SK-N-SH (cell line): ENCODE data around the gene CORO1A. TPM values are rescaled to one million over a fixed set of nuclear protein-coding genes. Genes with fewer than 3 reads are reported as not detected.

Source experiments
- CTCF ChIA-PET: fragments of 300-600, 350-600 bp; formaldehyde crosslinking; extraction: SDS; loops from one replicate; lab custom pipeline; 2021; lab: Yijun Ruan, JAX
- POLR2A ChIA-PET: fragments of 350-600 bp; sonication (Branson Sonifier 250); formaldehyde crosslinking; extraction: SDS; loops from one replicate; lab custom pipeline; 2020; ENCODE audit warnings: antibody characterized with exemption, inconsistent platforms; lab: Yijun Ruan, JAX
- DNase-seq: peaks from one replicate; pipeline ENCODE4 v3.0.0; 2012
- H2AFZ ChIP-seq: fragments of 200-600 bp; sonication (generic); 2 replicates; pipeline ENCODE4 v1.8.1; 2016; ENCODE audit warnings: antibody characterized with exemption, mild to moderate bottlenecking, low read depth
- H3F3A ChIP-seq: fragments of 200-600 bp; sonication (generic); replicated peaks from 2 replicates; pipeline ENCODE3; 2016; ENCODE audit warnings: antibody characterized with exemption, mild to moderate bottlenecking; ENCODE audit not compliant: insufficient read depth
- H3K27ac ChIP-seq, 2 experiments: fragments of 200-500 bp in 1 of 2; fragments of 200-600 bp in 1 of 2; sonication (Bioruptor generic) in 1 of 2; sonication (generic), shearing (Covaris generic) in 1 of 2; 2 replicates each; pipeline versions ENCODE4 v1.5.1 to v1.6.1; 2014 to 2016; ENCODE audit warnings: low read depth in 2 of 2, inconsistent platforms in 1 of 2, low read length in 1 of 2, mild to moderate bottlenecking in 1 of 2, mixed read lengths in 1 of 2
- H3K27me3 ChIP-seq: fragments of 200-600 bp; sonication (generic), shearing (Covaris generic); 2 replicates; pipeline ENCODE4 v1.6.1; 2016; ENCODE audit warnings: mixed run types; ENCODE audit not compliant: insufficient read depth
- H3K36me3 ChIP-seq, 2 experiments: fragments of 200-500 bp in 1 of 2; fragments of 200-600 bp in 1 of 2; sonication (Bioruptor generic) in 1 of 2; sonication (generic) in 1 of 2; replicated peaks in 1 of 2; 2 replicates each; pipeline versions ENCODE3 to v1.5.1; 2014 to 2016; ENCODE audit warnings: low read length in 1 of 2, mild to moderate bottlenecking in 1 of 2; ENCODE audit not compliant: insufficient read depth in 2 of 2, control insufficient read depth in 1 of 2
- H3K4me1 ChIP-seq, 2 experiments: fragments of 200-500 bp in 1 of 2; fragments of 200-600 bp in 1 of 2; sonication (Bioruptor generic) in 1 of 2; sonication (generic), shearing (Covaris generic) in 1 of 2; 2 replicates each; pipeline versions ENCODE4 v1.5.1 to v1.6.1; 2014 to 2016; ENCODE audit warnings: low read depth in 1 of 2, low read length in 1 of 2, mixed run types in 1 of 2; ENCODE audit not compliant: insufficient read depth in 2 of 2, control insufficient read depth in 1 of 2
- H3K4me2 ChIP-seq: fragments of 200-600 bp; sonication (generic), shearing (Covaris generic); 2 replicates; pipeline ENCODE4 v1.6.1; 2017; ENCODE audit warnings: mixed run types
- H3K4me3 ChIP-seq, 2 experiments: fragments of 200-500 bp in 1 of 2; fragments of 200-600 bp in 1 of 2; sonication (Bioruptor generic) in 1 of 2; sonication (generic), shearing (Covaris generic) in 1 of 2; 2 replicates each; pipeline versions ENCODE4 v1.5.1 to v1.8.1; 2014 to 2016; ENCODE audit warnings: low read depth in 2 of 2, inconsistent platforms in 1 of 2, low read length in 1 of 2, mild to moderate bottlenecking in 1 of 2, mixed read lengths in 1 of 2, moderate library complexity in 1 of 2
- H3K79me2 ChIP-seq: fragments of 200-600 bp; sonication (generic); 2 replicates; pipeline ENCODE4 v1.8.1; 2017; ENCODE audit warnings: mild to moderate bottlenecking; ENCODE audit not compliant: insufficient read depth
- H3K9ac ChIP-seq: fragments of 200-600 bp; sonication (generic); 2 replicates; pipeline ENCODE4 v1.6.1; 2017; ENCODE audit warnings: mixed run types
- H3K9me2 ChIP-seq: fragments of 200-600 bp; sonication (generic); 2 replicates; pipeline ENCODE4 v1.6.1; 2017; ENCODE audit warnings: mixed run types
- H3K9me3 ChIP-seq: fragments of 200-600 bp; sonication (generic); 2 replicates; pipeline ENCODE4 v1.6.1; 2017; ENCODE audit warnings: mixed run types, mild to moderate bottlenecking, moderate library complexity
- H4K20me1 ChIP-seq: fragments of 200-600 bp; sonication (generic); 2 replicates; pipeline ENCODE4 v1.6.1; 2017; ENCODE audit warnings: mild to moderate bottlenecking, mixed run types; ENCODE audit not compliant: insufficient read depth
- CHD2 ChIP-seq: fragments of 150-350 bp; IDR thresholded peaks from 2 replicates; pipeline ENCODE4 v1.6.1; 2018; ENCODE audit warnings: low read length; ENCODE audit not compliant: partially characterized antibody
- CTCF ChIP-seq: fragments of 200-600 bp; sonication (generic); IDR thresholded peaks from 2 replicates; pipeline ENCODE4 v1.6.1; 2017; ENCODE audit warnings: antibody characterized with exemption, mild to moderate bottlenecking, moderate library complexity
- ELF1 ChIP-seq: IDR thresholded peaks from 2 replicates; pipeline ENCODE4 v1.4.0; 2012
- GABPA ChIP-seq: IDR thresholded peaks from 2 replicates; pipeline ENCODE4 v1.4.0; 2012; ENCODE audit warnings: low read depth, mild to moderate bottlenecking
- JUND ChIP-seq: IDR thresholded peaks from 2 replicates; pipeline ENCODE4 v1.4.0; 2012
- MAX ChIP-seq: IDR thresholded peaks from 2 replicates; pipeline ENCODE4 v1.4.0; 2012; ENCODE audit warnings: low read depth
- MXI1 ChIP-seq: IDR thresholded peaks from 2 replicates; pipeline ENCODE4 v1.6.1; 2012; ENCODE audit warnings: mild to moderate bottlenecking, low read depth, low read length, improper control_type of control experiment
- NRF1 ChIP-seq: IDR thresholded peaks from 2 replicates; pipeline ENCODE4 v1.6.1; 2012; ENCODE audit warnings: low read depth, mild to moderate bottlenecking, low read length
- RCOR1 ChIP-seq: fragments of 150-350 bp; IDR thresholded peaks from 2 replicates; pipeline ENCODE4 v1.6.1; 2017; ENCODE audit warnings: antibody characterized with exemption, low read length
- REST ChIP-seq: IDR thresholded peaks from 2 replicates; pipeline ENCODE4 v1.6.1; 2012; ENCODE audit warnings: mild to moderate bottlenecking, low read depth, low read length, moderate library complexity
- RFX5 ChIP-seq: IDR thresholded peaks from 2 replicates; pipeline ENCODE4 v1.6.1; 2012; ENCODE audit warnings: mild to moderate bottlenecking, improper control_type of control experiment, low read length
- RXRA ChIP-seq: IDR thresholded peaks from 2 replicates; pipeline ENCODE4 v1.4.0; 2012; ENCODE audit warnings: low read depth, mild to moderate bottlenecking, borderline replicate concordance
- SIN3A ChIP-seq: IDR thresholded peaks from 2 replicates; pipeline ENCODE4 v1.6.1; 2012; ENCODE audit warnings: low read depth, mild to moderate bottlenecking, low read length, moderate library complexity, borderline replicate concordance
- SMC3 ChIP-seq: IDR thresholded peaks from 2 replicates; pipeline ENCODE4 v1.6.1; 2012; ENCODE audit warnings: low read depth, low read length, improper control_type of control experiment
- TAF1 ChIP-seq: IDR thresholded peaks from 2 replicates; pipeline ENCODE4 v1.6.1; 2012; ENCODE audit warnings: low read depth, mild to moderate bottlenecking, low read length, moderate library complexity, borderline replicate concordance
- TCF12 ChIP-seq: IDR thresholded peaks from 2 replicates; pipeline ENCODE4 v1.4.0; 2012
- TEAD4 ChIP-seq: IDR thresholded peaks from 2 replicates; pipeline ENCODE4 v1.4.0; 2012; ENCODE audit warnings: mild to moderate bottlenecking, borderline replicate concordance; ENCODE audit not compliant: insufficient read depth
- USF1 ChIP-seq: IDR thresholded peaks from 2 replicates; pipeline ENCODE4 v1.4.0; 2012; ENCODE audit warnings: low read depth, borderline replicate concordance
- YY1 ChIP-seq: IDR thresholded peaks from 2 replicates; pipeline ENCODE4 v1.4.0; 2012; ENCODE audit warnings: low read depth, mild to moderate bottlenecking
- WGBS: methylation state at CpG from one replicate; pipeline ENCODE4 v1.1.6; 2017; ENCODE audit warnings: low lambda C conversion rate; 5-methylcytosine and 5-hydroxymethylcytosine counted together
- polyA plus RNA-seq, 3 experiments: library from polyadenylated mRNA; depleted of rRNA; stranded (reverse); fragments of >200 nt; gene quantifications; 2 replicates each; pipeline ENCODE4 v1.2.3, GENCODE V29; 2012

CORO1A gene
- polyA plus RNA-seq, 1 of the 3 experiments (the other 2 are of a cell fraction): 13.5 TPM

GRCh38 chr16:30180741-30181140, 2.7 kb upstream of the CORO1A start:
- H3K4me1 ChIP-seq: peaks cover 0 to 23% of the 10 kb centered on the region in 2 experiments; a peak in 1 of 4 replicates
- no peaks in the 10 kb centered on the region for H3K9me2 ChIP-seq
- no peak for DNase-seq
- H3K4me2 ChIP-seq: no peak overlapping the region
- TF ChIP-seq TEAD4 (no peak), CTCF (no peak), SMC3 (no peak), REST (no peak), RFX5 (no peak), RXRA (no peak), NRF1 (no peak), CHD2 (no peak), MXI1 (no peak), MAX (no peak), SIN3A (no peak), YY1 (no peak), USF1 (no peak), JUND (no peak), TCF12 (no peak), GABPA (no peak), RCOR1 (no peak), ELF1 (no peak), TAF1 (no peak)
- TF ChIP-seq, all 33 proteins: peak for 0
- Histone ChIP-seq H3K27ac (no peak overlapping the region), H3F3A (peaks cover 4% of the 10 kb centered on the region), H3K9me3 (no peaks in the 10 kb centered on the region), H3K4me3 (no peak overlapping the region), H3K27me3 (no peaks in the 10 kb centered on the region), H3K36me3 (no peaks in the 10 kb centered on the region), H4K20me1 (no peaks in the 10 kb centered on the region), H2AFZ (no peak overlapping the region), H3K79me2 (no peaks in the 10 kb centered on the region), H3K9ac (no peak overlapping the region)
- 67% methylated on average over 1 of the region's 3 CpGs for WGBS
- POLR2A ChIA-PET: interaction anchor here (0.6 kb wide), 1 partner anchor 385 kb away, joined by 3 read pairs; no protein-coding TSS in a partner anchor
- CTCF ChIA-PET: interaction anchor here (1.1 to 3.7 kb wide), 2 partner anchors 69 to 89 kb away, joined by 8 to 15 read pairs; partner anchors contain the start of gene TBX6
